Parathyroid adenoma (tissue), 2 donors: ENCODE data around the gene COA7.
"Not testable (repeated sequence)": the region's sequence is repeated elsewhere in the genome, so short reads cannot be mapped to it uniquely, and the experiment has no call there.

Experiments
- H2AFZ ChIP-seq: fragments of 300-600 bp; sonication (generic); one replicate; pipeline ENCODE4 v1.7.0; 2017; ENCODE audit warnings: antibody characterized with exemption, mild to moderate bottlenecking
- H3K27ac ChIP-seq: fragments of 300-600 bp; sonication (generic); one replicate; pipeline ENCODE4 v1.7.0; 2017
- H3K27me3 ChIP-seq: fragments of 300-600 bp; sonication (generic); one replicate; pipeline ENCODE4 v1.7.0; 2017; ENCODE audit warnings: low read length; ENCODE audit not compliant: control insufficient read depth, insufficient read depth
- H3K36me3 ChIP-seq: fragments of 300-600 bp; sonication (generic); one replicate; pipeline ENCODE4 v1.7.0; 2017; ENCODE audit warnings: low read length; ENCODE audit not compliant: control insufficient read depth, insufficient read depth
- H3K4me1 ChIP-seq: fragments of 300-600 bp; sonication (generic); one replicate; pipeline ENCODE4 v1.7.0; 2017; ENCODE audit warnings: control low read depth
- H3K4me2 ChIP-seq: fragments of 300-600 bp; sonication (generic); one replicate; pipeline ENCODE4 v1.7.0; 2017; ENCODE audit warnings: low read length
- H3K4me3 ChIP-seq: fragments of 300-600 bp; sonication (generic); one replicate; pipeline ENCODE4 v1.7.0; 2017; ENCODE audit warnings: low read depth, low read length
- H3K79me2 ChIP-seq: fragments of 300-600 bp; sonication (generic); one replicate; pipeline ENCODE4 v1.7.0; 2017; ENCODE audit warnings: control low read depth
- H3K9ac ChIP-seq: fragments of 300-600 bp; sonication (generic); one replicate; pipeline ENCODE4 v1.7.0; 2017; ENCODE audit warnings: mild to moderate bottlenecking
- H3K9me3 ChIP-seq: fragments of 300-600 bp; sonication (generic); one replicate; pipeline ENCODE4 v1.7.0; 2017; ENCODE audit warnings: low read length; ENCODE audit not compliant: control insufficient read depth
- CTCF ChIP-seq: fragments of 300-600 bp; sonication (generic); IDR thresholded peaks from one replicate; pipeline ENCODE4 v1.7.0; 2017; ENCODE audit warnings: antibody characterized with exemption, mild to moderate bottlenecking
- donor health status: primary hyperparathyroidism.

Gene COA7

GRCh38 chr1:52693843-52694242, 4.3 kb downstream of the COA7 start:
- TF ChIP-seq CTCF, result no peak
- Histone ChIP-seq H3K36me3 (no peaks in the 10 kb centered on the region), H3K4me3 (no peak overlapping the region), H3K4me2 (no peak overlapping the region), H3K27ac (no peak overlapping the region), H2AFZ (no peak overlapping the region), H3K79me2 (no peaks in the 10 kb centered on the region), H3K27me3 (no peaks in the 10 kb centered on the region), H3K4me1 (no peaks in the 10 kb centered on the region), H3K9ac (no peak overlapping the region), H3K9me3 (no peaks in the 10 kb centered on the region)

GRCh38 chr1:52693351-52693750, 4.8 kb downstream of the COA7 start:
- H3K36me3 ChIP-seq, H2AFZ ChIP-seq, H3K79me2 ChIP-seq, H3K4me2 ChIP-seq, H3K9ac ChIP-seq, H3K27me3 ChIP-seq, H3K4me3 ChIP-seq, H3K4me1 ChIP-seq, H3K27ac ChIP-seq, H3K9me3 ChIP-seq: not testable (repeated sequence)

DNA sequence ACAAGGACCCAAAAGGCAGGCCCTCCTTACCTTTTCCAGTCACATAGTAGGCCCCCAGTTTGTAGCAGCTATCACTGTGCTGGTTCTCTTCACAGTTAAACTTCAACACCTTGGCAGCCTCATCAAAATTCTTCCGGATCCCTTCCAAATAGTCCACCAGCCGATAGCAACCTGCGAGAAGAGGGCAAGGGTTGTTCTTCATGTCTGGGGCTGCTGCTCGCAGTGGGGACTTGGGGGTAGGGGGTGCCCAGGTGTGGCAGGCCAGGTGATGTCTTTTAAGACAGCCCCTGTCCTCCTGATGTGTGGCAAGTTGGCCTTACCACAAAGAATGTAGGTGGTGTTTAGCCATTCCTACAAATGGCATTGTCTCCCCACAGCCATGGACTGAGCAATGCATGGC, 5.5 kb downstream of the COA7 start:
- H3K79me2 ChIP-seq, result no peaks in the 10 kb centered on the region
- TF ChIP-seq CTCF, result no peak
- no peak overlapping the region for H2AFZ ChIP-seq
- H3K4me2 ChIP-seq, result no peak overlapping the region
- no peak overlapping the region for H3K27ac ChIP-seq
- no peaks in the 10 kb centered on the region for H3K4me1 ChIP-seq
- no peaks in the 10 kb centered on the region for H3K36me3 ChIP-seq
- no peaks in the 10 kb centered on the region for H3K27me3 ChIP-seq
- no peak overlapping the region for H3K9ac ChIP-seq
- H3K9me3 ChIP-seq, result no peaks in the 10 kb centered on the region
- H3K4me3 ChIP-seq, result no peak overlapping the region

DNA sequence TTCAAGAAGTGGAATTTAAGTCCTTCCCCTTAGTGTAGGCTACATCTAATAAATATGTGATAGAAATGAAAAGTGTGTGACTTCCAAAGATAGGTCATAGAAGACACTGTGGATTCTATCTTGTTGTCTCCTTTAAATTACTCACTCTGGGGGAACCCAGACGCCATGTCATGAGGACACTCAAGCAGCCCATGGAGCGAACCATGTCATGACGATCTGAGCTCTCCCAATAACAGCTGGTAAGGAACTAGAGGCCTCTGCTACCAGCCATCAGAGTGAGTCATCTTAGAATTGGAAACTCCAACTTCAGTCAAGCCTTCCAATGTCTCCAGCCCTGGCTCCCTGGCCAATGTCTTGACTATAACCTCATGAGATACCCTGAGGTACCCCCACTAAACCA, 6.3 kb downstream of the COA7 start:
- no peaks in the 10 kb centered on the region for H3K4me1 ChIP-seq
- H3K4me3 ChIP-seq, result no peak overlapping the region
- no peaks in the 10 kb centered on the region for H3K79me2 ChIP-seq
- H3K4me2 ChIP-seq, result no peak overlapping the region
- TF ChIP-seq CTCF, result no peak
- H3K9me3 ChIP-seq, result no peaks in the 10 kb centered on the region
- no peak overlapping the region for H3K9ac ChIP-seq
- no peaks in the 10 kb centered on the region for H3K36me3 ChIP-seq
- H2AFZ ChIP-seq, result no peak overlapping the region
- H3K27me3 ChIP-seq, result no peaks in the 10 kb centered on the region
- H3K27ac ChIP-seq, result no peak overlapping the region

- no peak overlapping the region for H3K27ac ChIP-seq
- no peak overlapping the region for H3K9ac ChIP-seq
- no peak overlapping the region for H2AFZ ChIP-seq
- TF ChIP-seq CTCF, result no peak
- H3K4me1 ChIP-seq, result no peaks in the 10 kb centered on the region
- H3K9me3 ChIP-seq, result no peaks in the 10 kb centered on the region
- no peak overlapping the region for H3K4me2 ChIP-seq
- no peaks in the 10 kb centered on the region for H3K36me3 ChIP-seq
- H3K79me2 ChIP-seq, result no peaks in the 10 kb centered on the region
- H3K27me3 ChIP-seq, result no peaks in the 10 kb centered on the region
- no peak overlapping the region for H3K4me3 ChIP-seq
These were observed 11.3 kb downstream of the COA7 start for GRCh38 chr1:52686830-52687229.
